Astrocyte of the cerebellum (primary cell): Measurements from ENCODE around the gene ST3GAL2.

Experiments used
- DNase-seq: peaks from one replicate; pipeline ENCODE4 v3.0.0-alpha.2; 2011; ENCODE audit warnings: low read depth
- H3K4me3 ChIP-seq: 2 replicates; pipeline ENCODE4 v1.5.1; 2011; ENCODE audit warnings: mild to moderate bottlenecking, low read depth, low read length, moderate library complexity
- in situ Hi-C: cut with HindIII; loops from 2 replicates; pipeline ENCODE4 v1.10.0; 2017; ENCODE audit warnings: low sequenced_read_pairs
- TF ChIP-seq, protein P1 (sequence below): IDR thresholded peaks from 2 replicates; pipeline ENCODE4 v1.5.1; 2012; ENCODE audit warnings: low read length, low read depth, moderate library complexity, mild to moderate bottlenecking; ENCODE audit errors: missing control alignments

The ST3GAL2 gene

DNA sequence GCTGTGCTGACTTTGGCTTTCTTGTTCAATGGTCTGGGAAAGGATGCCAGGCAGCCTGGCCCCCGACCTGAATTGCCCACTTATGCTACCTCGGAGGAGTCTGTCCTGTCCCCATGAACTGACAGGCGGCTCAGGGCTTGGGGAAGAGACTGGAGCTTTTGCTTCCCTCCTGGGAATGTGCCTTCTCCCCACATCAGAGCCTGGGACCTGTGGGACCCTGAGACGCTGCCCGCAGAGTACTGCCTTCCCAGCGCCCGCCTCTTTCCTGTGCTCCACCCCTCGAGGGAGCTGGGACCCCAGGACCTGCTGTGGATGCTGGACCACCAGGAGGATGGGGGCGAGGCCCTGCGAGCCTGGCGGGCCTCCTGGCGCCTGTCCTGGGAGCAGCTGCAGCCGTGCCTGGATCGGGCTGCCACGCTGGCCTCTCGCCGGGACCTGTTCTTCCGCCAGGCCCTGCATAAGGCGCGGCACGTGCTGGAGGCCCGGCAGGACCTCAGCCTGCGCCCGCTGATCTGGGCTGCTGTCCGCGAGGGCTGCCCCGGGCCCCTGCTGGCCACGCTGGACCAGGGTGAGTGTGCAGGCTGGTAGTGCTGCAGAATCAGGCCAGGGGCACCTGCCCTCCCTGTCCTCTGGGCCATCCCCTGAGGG, 34.0 kb upstream of the ST3GAL2 start:
- in situ Hi-C loops, result no loop called here
- TF ChIP-seq, protein P1, sequence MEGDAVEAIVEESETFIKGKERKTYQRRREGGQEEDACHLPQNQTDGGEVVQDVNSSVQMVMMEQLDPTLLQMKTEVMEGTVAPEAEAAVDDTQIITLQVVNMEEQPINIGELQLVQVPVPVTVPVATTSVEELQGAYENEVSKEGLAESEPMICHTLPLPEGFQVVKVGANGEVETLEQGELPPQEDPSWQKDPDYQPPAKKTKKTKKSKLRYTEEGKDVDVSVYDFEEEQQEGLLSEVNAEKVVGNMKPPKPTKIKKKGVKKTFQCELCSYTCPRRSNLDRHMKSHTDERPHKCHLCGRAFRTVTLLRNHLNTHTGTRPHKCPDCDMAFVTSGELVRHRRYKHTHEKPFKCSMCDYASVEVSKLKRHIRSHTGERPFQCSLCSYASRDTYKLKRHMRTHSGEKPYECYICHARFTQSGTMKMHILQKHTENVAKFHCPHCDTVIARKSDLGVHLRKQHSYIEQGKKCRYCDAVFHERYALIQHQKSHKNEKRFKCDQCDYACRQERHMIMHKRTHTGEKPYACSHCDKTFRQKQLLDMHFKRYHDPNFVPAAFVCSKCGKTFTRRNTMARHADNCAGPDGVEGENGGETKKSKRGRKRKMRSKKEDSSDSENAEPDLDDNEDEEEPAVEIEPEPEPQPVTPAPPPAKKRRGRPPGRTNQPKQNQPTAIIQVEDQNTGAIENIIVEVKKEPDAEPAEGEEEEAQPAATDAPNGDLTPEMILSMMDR, result no peak
- no peak overlapping the region for H3K4me3 ChIP-seq
- no peak for DNase-seq

DNA sequence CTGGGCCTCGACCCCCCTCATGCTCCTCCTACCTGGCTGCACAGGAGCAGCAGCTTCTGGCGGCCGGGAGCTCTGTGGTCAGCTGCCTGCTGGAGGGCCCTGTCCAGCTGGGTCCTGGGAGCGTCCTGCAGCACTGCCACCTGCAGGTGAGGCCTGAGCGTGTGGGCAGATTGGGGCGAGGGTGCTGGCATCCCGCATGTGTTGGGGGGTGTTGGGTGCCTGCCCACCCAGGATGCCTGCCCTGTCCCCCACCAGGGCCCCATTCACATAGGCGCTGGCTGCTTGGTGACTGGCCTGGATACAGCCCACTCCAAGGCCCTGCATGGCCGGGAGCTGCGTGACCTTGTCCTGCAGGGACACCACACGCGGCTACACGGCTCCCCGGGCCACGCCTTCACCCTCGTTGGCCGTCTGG, 32.0 kb upstream of the ST3GAL2 start:
- no peak overlapping the region for H3K4me3 ChIP-seq
- in situ Hi-C loops, result no loop called here
- TF ChIP-seq, protein P1, result peak; percentile 58
- no peak for DNase-seq

GRCh38 chr16:70470141-70470926, 31.4 kb upstream of the ST3GAL2 start:
- in situ Hi-C loops, result no loop called here
- no peak overlapping the region for H3K4me3 ChIP-seq
- no peak for DNase-seq
- TF ChIP-seq, protein P1, result no peak

DNA sequence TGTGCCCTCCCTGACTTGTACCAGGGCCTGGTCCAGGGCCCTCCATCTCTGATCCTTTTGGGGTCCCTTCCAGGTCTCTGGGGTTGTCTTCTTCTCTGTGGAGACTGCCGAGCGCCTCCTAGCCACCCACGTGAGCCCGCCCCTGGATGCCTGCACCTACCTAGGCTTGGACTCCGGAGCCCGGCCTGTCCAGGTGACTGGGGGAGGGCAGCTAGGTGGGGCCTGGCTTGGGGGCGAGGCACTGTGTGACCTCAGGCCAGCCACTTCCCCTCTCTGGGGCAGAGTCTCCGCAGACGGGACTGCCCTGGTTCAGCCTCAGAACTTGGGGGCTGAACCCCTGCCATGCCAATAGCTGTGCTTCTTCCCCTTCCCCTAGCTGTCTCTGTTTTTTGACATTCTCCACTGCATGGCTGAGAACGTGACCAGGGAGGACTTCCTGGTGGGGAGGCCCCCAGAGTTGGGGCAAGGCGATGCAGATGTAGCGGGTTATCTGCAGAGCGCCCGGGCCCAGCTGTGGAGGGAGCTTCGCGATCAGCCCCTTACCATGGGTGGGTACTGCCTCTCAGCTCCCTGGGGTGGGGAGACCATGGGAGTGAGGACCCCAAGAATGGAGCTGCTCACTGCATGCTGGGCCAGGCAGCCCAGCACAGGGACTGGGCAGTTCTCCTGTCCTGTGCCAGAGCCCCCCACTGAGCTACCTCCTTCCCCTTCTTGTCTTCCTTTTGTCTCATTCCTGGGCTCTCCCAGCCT, 30.1 kb upstream of the ST3GAL2 start:
- in situ Hi-C loops, result no loop called here
- TF ChIP-seq, protein P1, result no peak
- no peak overlapping the region for H3K4me3 ChIP-seq
- DNase-seq, result no peak

- H3K4me3 ChIP-seq, result no peak overlapping the region
- in situ Hi-C loops, result no loop called here
- DNase-seq, result no peak
- TF ChIP-seq, protein P1, result no peak
Measured at GRCh38 chr16:70467608-70468007, 28.7 kb upstream of the ST3GAL2 start.

GRCh38 chr16:70467113-70467512, 28.2 kb upstream of the ST3GAL2 start:
- in situ Hi-C loops, result no loop called here
- no peak overlapping the region for H3K4me3 ChIP-seq
- no peak for DNase-seq
- TF ChIP-seq, protein P1, result no peak
